Left kidney (tissue), 2 donors: ENCODE data around the gene ANKRD36. TPM values are rescaled to one million over a fixed set of nuclear protein-coding genes. Genes with fewer than 3 reads are reported as not detected.
"Not testable (repeated sequence)": the region's sequence is repeated elsewhere in the genome, so short reads cannot be mapped to it uniquely, and the experiment has no call there.

Experiments
- DNase-seq: peaks from one replicate; pipeline ENCODE4 v3.0.0-alpha.2; 2013
- polyA plus RNA-seq: library from polyadenylated mRNA; unstranded; fragments of 120-200 nt; gene quantifications from one replicate; pipeline ENCODE4 v1.2.1, GENCODE V29; 2013; ENCODE audit not compliant: insufficient read length

ANKRD36 gene
- polyA plus RNA-seq, 1 donor = 29.6 TPM

DNA sequence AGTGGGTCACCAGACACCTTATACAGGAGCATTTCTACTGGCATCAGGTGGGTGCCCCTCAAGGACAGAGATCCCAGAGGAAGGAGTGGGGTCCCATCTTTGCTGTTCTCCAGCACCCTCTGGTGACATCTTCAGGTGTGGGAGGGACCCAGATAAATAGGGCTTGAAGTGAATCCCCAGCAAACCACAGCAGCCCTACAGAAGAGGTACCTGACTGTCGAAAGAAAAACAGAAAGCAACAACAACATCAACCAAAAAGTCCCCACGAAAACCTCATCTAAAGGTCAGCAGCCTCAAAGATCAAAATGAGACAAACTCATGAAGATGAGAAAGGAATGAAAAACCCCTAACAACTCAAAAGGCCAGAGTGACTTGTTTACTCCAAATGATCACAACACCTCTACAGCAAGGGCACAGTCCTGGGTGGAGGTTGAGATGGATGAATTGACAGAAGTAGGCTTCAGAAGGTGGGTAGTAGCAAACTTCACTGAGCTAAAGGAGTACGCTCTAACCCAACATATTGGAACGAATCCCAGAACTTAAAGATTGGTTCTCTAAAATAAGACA, 163.4 kb downstream of the ANKRD36 start:
- DNase-seq = not testable (repeated sequence)

DNA sequence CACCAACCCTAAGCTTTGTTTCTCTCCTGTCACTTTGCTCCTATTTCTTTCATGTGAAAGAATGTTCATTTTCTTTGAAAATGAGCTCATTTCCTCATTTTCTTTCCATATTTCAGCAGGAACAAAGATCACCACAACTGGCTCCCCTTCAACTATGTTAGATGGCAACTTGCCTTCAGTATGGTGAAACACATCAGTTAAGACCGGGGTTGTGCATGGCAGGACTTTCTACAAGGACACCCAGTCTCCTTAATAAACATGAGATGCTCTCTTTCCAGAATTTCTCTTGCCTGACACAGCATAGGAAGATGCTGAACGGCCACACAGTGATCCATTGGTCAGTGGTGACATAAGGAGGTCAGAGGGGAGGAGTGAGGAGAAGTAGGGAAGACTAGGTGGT, 172.2 kb downstream of the ANKRD36 start:
- not testable (repeated sequence) for DNase-seq

DNA sequence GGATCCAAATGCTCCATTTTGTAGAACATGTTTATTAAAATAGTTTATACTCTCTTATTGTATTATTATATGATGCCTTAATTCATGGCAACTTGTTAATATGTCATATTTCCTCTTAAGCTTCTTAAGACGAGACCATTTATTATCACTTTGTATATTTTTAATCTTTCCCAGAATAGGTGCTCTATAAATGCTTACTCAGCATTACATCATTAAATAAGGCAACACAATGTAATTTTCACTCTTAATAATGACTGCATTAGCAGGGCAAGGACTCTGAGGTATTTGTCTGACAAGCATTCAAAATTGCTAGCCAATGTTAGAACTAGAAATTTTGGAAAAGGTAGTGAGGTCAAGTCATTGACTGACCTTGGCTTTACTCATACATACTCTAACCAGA, 180.7 kb downstream of the ANKRD36 start:
- not testable (repeated sequence) for DNase-seq

Other genes with a start within 250 kb of the ANKRD36 start
- 38.1 TPM for gene SEMA4C, start 243.1 kb upstream of the ANKRD36 start, polyA plus RNA-seq
- gene FAM178B, start 126.6 kb upstream of the ANKRD36 start, polyA plus RNA-seq = 0.48 TPM
- 32.4 TPM for gene FAHD2B, start 18.3 kb upstream of the ANKRD36 start, polyA plus RNA-seq